Panc1 (cell line): ENCODE measurements around the gene PPDPF.

Source experiments
- CTCF ChIP-seq: fragments of 450-650 bp; IDR thresholded peaks from 2 replicates; pipeline ENCODE4 v1.5.1; 2017; ENCODE audit warnings: mild to moderate bottlenecking
- POLR2AphosphoS5 ChIP-seq: IDR thresholded peaks from 2 replicates; pipeline ENCODE4 v1.6.1; 2012; ENCODE audit warnings: mild to moderate bottlenecking, low read depth, low read length, moderate library complexity
- TCF7L2 ChIP-seq: IDR thresholded peaks from 2 replicates; pipeline ENCODE4 v1.6.1; 2011; ENCODE audit warnings: mild to moderate bottlenecking, low read depth, low read length, inconsistent platforms

- TF ChIP-seq CTCF (no peak), POLR2AphosphoS5 (no peak), TCF7L2 (no peak)
Observed at GRCh38 chr20:63472862-63473390, 47.6 kb upstream of the PPDPF start.
